GM19328 (cell line): ENCODE data around the gene LMF2.

ENCODE experiments used
- ATAC-seq: cut with Tn5 transposase; IDR thresholded peaks from one replicate; pipeline ENCODE4 v1.9.1; 2021; ENCODE audit warnings: mild to moderate bottlenecking, moderate library complexity; ENCODE audit not compliant: unreplicated experiment

The LMF2 gene

GRCh38 chr22:50505276-50505775 is 2.2 kb downstream of the LMF2 start:
- ATAC-seq: no peak

- no peak for ATAC-seq
Observed at GRCh38 chr22:50504369-50505211, 2.9 kb downstream of the LMF2 start.

GRCh38 chr22:50503475-50504145 is 3.9 kb downstream of the LMF2 start:
- ATAC-seq: no peak

- ATAC-seq: no peak
Observed at GRCh38 chr22:50502628-50503474, 4.7 kb downstream of the LMF2 start.

- ATAC-seq: no peak
Observed at GRCh38 chr22:50502096-50502495, 5.4 kb downstream of the LMF2 start.

- ATAC-seq: no peak
Observed at GRCh38 chr22:50500452-50500851, 7.0 kb downstream of the LMF2 start.

- ATAC-seq: no peak
Observed at GRCh38 chr22:50498322-50498890, 9.1 kb downstream of the LMF2 start.

- ATAC-seq: no peak
Observed at GRCh38 chr22:50497093-50497492, 10.4 kb downstream of the LMF2 start.

- no peak for ATAC-seq
Observed at GRCh38 chr22:50490531-50491308, 16.8 kb downstream of the LMF2 start.

GRCh38 chr22:50489363-50490243 is 17.9 kb downstream of the LMF2 start:
- ATAC-seq: no peak

- ATAC-seq: no peak
Observed at GRCh38 chr22:50488886-50489285, 18.6 kb downstream of the LMF2 start.

GRCh38 chr22:50488006-50488677 is 19.4 kb downstream of the LMF2 start:
- ATAC-seq: no peak

GRCh38 chr22:50487290-50488005 is 20.1 kb downstream of the LMF2 start:
- ATAC-seq: no peak

GRCh38 chr22:50486561-50487289 is 20.8 kb downstream of the LMF2 start, which contains the start of gene MIOX:
MIOX (plus strand) TSS chr22:50486859; CDS start chr22:50486898, 39 bp downstream.
- ATAC-seq: no peak

GRCh38 chr22:50485221-50486131 is 22.0 kb downstream of the LMF2 start:
- ATAC-seq: no peak
